DOHH2 (cell line): Measurements from ENCODE around the gene MIS18A.

ENCODE experiments used
- H3F3A ChIP-seq: fragments of 200-600 bp; sonication (generic), shearing (Covaris generic); 2 replicates; pipeline ENCODE4 v1.6.0; 2016; ENCODE audit warnings: antibody characterized with exemption, mild to moderate bottlenecking; ENCODE audit not compliant: control insufficient read depth, insufficient read depth
- H3K27ac ChIP-seq: fragments of 200-600 bp; sonication (generic); 2 replicates; pipeline ENCODE4 v1.5.1; 2014; ENCODE audit warnings: low read depth, mild to moderate bottlenecking, low read length, moderate library complexity
- H3K27me3 ChIP-seq: fragments of 200-600 bp; sonication (generic); 2 replicates; pipeline ENCODE4 v1.6.1; 2014; ENCODE audit warnings: mild to moderate bottlenecking, low read length, mixed read lengths; ENCODE audit not compliant: control insufficient read depth
- H3K36me3 ChIP-seq: fragments of 200-600 bp; sonication (generic); 2 replicates; pipeline ENCODE4 v1.6.1; 2014; ENCODE audit warnings: mild to moderate bottlenecking, low read length, moderate library complexity, mixed read lengths; ENCODE audit not compliant: control insufficient read depth
- H3K4me1 ChIP-seq: fragments of 200-600 bp; sonication (generic); 2 replicates; pipeline ENCODE4 v1.6.1; 2014; ENCODE audit warnings: mild to moderate bottlenecking, low read length, mixed read lengths; ENCODE audit not compliant: control insufficient read depth
- H3K4me2 ChIP-seq: fragments of 200-600 bp; sonication (generic); 2 replicates; pipeline ENCODE4 v1.6.0; 2014; ENCODE audit warnings: mild to moderate bottlenecking, low read length, moderate library complexity
- H3K4me3 ChIP-seq: fragments of 200-600 bp; sonication (generic); 2 replicates; pipeline ENCODE4 v1.5.1; 2014; ENCODE audit warnings: mild to moderate bottlenecking, low read length, mixed read lengths
- H3K79me2 ChIP-seq: fragments of 200-600 bp; sonication (generic); 2 replicates; pipeline ENCODE4 v1.6.1; 2014; ENCODE audit warnings: mild to moderate bottlenecking, low read length, mixed read lengths; ENCODE audit not compliant: control insufficient read depth
- H3K9me2 ChIP-seq: fragments of 200-600 bp; sonication (generic); replicated peaks from 2 replicates; pipeline ENCODE4 v1.6.1; 2014; ENCODE audit warnings: mild to moderate bottlenecking, low read length, mixed read lengths; ENCODE audit not compliant: control insufficient read depth
- H3K9me3 ChIP-seq: fragments of 200-600 bp; sonication (generic); 2 replicates; pipeline ENCODE4 v1.6.1; 2014; ENCODE audit warnings: antibody characterized with exemption, low read length, mixed read lengths; ENCODE audit not compliant: control insufficient read depth, insufficient read depth
- H4K20me1 ChIP-seq: fragments of 200-600 bp; sonication (generic); 2 replicates; pipeline ENCODE4 v1.6.0; 2014; ENCODE audit warnings: low read depth, mild to moderate bottlenecking, antibody characterized with exemption, low read length, moderate library complexity; ENCODE audit not compliant: control insufficient read depth, insufficient read depth
- EZH2phosphoT487 ChIP-seq: fragments of 200-600 bp; sonication (generic); IDR thresholded peaks from 2 replicates; pipeline ENCODE4 v1.6.1; 2017; ENCODE audit warnings: borderline replicate concordance, mild to moderate bottlenecking, antibody characterized with exemption, low read length, moderate library complexity, mixed read lengths
- TF ChIP-seq, protein P1 (sequence below): fragments of 200-600 bp; sonication (generic); IDR thresholded peaks from one replicate; pipeline ENCODE4 v1.5.1; 2014; ENCODE audit warnings: antibody characterized with exemption, mild to moderate bottlenecking, low read depth, low read length; ENCODE audit not compliant: poor library complexity, severe bottlenecking

Gene MIS18A

GRCh38 chr21:32256873-32257620 is 21.8 kb downstream of the MIS18A start:
- peaks cover 14% of the 10 kb centered on the region for H3K27me3 ChIP-seq
- no peaks in the 10 kb centered on the region for H3K4me1 ChIP-seq
- no peaks in the 10 kb centered on the region for H3K36me3 ChIP-seq
- no peak overlapping the region for H3K4me2 ChIP-seq
- H4K20me1 ChIP-seq: no peaks in the 10 kb centered on the region
- no peak overlapping the region for H3K27ac ChIP-seq
- TF ChIP-seq, protein P1, sequence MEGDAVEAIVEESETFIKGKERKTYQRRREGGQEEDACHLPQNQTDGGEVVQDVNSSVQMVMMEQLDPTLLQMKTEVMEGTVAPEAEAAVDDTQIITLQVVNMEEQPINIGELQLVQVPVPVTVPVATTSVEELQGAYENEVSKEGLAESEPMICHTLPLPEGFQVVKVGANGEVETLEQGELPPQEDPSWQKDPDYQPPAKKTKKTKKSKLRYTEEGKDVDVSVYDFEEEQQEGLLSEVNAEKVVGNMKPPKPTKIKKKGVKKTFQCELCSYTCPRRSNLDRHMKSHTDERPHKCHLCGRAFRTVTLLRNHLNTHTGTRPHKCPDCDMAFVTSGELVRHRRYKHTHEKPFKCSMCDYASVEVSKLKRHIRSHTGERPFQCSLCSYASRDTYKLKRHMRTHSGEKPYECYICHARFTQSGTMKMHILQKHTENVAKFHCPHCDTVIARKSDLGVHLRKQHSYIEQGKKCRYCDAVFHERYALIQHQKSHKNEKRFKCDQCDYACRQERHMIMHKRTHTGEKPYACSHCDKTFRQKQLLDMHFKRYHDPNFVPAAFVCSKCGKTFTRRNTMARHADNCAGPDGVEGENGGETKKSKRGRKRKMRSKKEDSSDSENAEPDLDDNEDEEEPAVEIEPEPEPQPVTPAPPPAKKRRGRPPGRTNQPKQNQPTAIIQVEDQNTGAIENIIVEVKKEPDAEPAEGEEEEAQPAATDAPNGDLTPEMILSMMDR: no peak
- TF ChIP-seq EZH2phosphoT487: no peak
- H3F3A ChIP-seq: no peaks in the 10 kb centered on the region
- no peak overlapping the region for H3K4me3 ChIP-seq
- H3K9me3 ChIP-seq: no peaks in the 10 kb centered on the region
- no peaks in the 10 kb centered on the region for H3K79me2 ChIP-seq
- no peaks in the 10 kb centered on the region for H3K9me2 ChIP-seq

GRCh38 chr21:32256251-32256650 is 22.6 kb downstream of the MIS18A start:
- no peaks in the 10 kb centered on the region for H3K9me2 ChIP-seq
- H3F3A ChIP-seq: no peaks in the 10 kb centered on the region
- no peaks in the 10 kb centered on the region for H3K36me3 ChIP-seq
- H4K20me1 ChIP-seq: no peaks in the 10 kb centered on the region
- H3K27ac ChIP-seq: no peak overlapping the region
- no peak overlapping the region for H3K4me3 ChIP-seq
- H3K9me3 ChIP-seq: peaks cover 4% of the 10 kb centered on the region; the same call in 1 of the 2 replicates
- H3K27me3 ChIP-seq: peaks cover 14% of the 10 kb centered on the region
- no peaks in the 10 kb centered on the region for H3K4me1 ChIP-seq
- TF ChIP-seq EZH2phosphoT487: no peak
- H3K4me2 ChIP-seq: no peak overlapping the region
- H3K79me2 ChIP-seq: no peaks in the 10 kb centered on the region

- TF ChIP-seq EZH2phosphoT487: no peak
- TF ChIP-seq, protein P1: no peak
- Histone ChIP-seq H3K27me3 (peaks cover 14% of the 10 kb centered on the region), H3K79me2 (no peaks in the 10 kb centered on the region), H3K36me3 (no peaks in the 10 kb centered on the region), H3K4me3 (no peak overlapping the region), H3K4me2 (no peak overlapping the region), H3K9me2 (no peaks in the 10 kb centered on the region), H3K27ac (no peak overlapping the region), H4K20me1 (no peaks in the 10 kb centered on the region), H3K4me1 (no peaks in the 10 kb centered on the region), H3F3A (no peaks in the 10 kb centered on the region), H3K9me3 (peaks cover 13% of the 10 kb centered on the region; the same call in 1 of the 2 replicates)
Measured at GRCh38 chr21:32253215-32253641, 25.6 kb downstream of the MIS18A start.

DNA sequence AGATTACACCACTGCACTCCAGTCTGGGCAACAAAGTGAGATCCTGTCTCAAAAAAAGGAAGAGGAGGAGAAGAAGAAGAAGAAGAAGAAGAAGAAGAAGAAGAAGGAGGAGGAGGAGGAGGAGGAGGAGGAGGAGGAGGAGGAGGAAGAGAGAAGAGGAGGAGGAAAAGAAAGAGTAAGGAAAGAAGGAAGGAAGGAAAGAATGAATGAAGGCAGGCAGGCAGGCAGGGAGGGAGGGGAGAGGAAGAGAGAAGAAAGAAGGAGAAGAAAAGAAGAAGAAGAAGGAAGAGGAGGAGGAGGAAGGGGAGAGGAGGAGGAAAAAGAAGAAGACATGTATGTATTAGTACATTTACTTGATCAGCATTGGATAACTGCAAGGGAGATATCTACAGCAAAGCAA is 26.7 kb downstream of the MIS18A start:
- Histone ChIP-seq H3K36me3 (no peaks in the 10 kb centered on the region), H3F3A (no peaks in the 10 kb centered on the region), H3K27ac (no peak overlapping the region), H4K20me1 (no peaks in the 10 kb centered on the region), H3K9me2 (no peaks in the 10 kb centered on the region), H3K79me2 (no peaks in the 10 kb centered on the region), H3K4me3 (no peak overlapping the region), H3K9me3 (peaks cover 13% of the 10 kb centered on the region; the same call in 1 of the 2 replicates), H3K27me3 (peaks cover 9% of the 10 kb centered on the region), H3K4me1 (no peaks in the 10 kb centered on the region), H3K4me2 (no peak overlapping the region)
- TF ChIP-seq, protein P1: no peak
- TF ChIP-seq EZH2phosphoT487: no peak
